Hypothalamus (tissue), 51 donors: Measurements from ENCODE around the gene TSPAN18.
A peak's percentile ranks its signal among the peaks of the same experiment; 100 is the strongest.

ENCODE experiments used
- DNase-seq, 51 donors: peaks; one replicate each; lab custom pipeline; 2025; lab: John Stamatoyannopoulos, UW

Gene TSPAN18

DNA sequence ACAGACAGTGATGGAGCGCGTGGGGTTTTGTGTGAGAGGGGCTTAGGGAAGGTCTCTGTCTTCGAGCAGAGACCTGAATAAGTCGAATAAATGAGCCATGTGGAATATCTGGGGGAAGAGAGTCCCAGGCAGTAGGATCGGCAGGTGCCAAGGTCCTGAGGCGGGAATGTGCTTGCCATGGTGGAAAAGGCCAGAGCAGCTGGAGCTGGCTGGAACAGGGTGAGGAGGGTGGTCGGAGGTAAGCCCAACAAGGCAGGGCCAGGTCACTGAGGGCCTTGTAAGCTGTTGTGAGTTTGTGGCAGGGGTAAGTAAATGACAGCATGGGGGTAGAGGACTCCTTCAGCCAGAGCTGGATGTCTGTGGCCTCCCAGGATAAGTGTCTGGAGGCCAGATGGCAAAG lies 152.7 kb downstream of the TSPAN18 start:
- DNase-seq = no peak

DNA sequence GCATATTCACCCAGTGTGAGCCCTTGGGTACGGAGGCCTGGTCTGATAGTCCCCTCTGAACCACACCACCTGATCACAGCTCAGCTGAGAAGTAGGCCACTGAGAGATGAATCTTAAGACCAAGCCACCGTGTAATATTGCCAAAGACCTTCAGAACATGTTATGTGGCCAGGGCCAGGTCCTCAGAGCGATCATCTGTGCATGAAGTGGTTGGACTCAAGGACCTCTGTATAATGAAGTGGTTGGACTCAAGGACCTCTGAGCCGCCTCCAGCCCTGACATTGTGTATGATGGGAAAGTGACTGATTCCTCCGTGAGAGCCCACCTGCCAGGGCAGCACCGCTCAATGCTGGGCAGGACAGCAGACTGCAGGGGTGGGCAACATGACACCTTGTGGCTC lies 153.7 kb downstream of the TSPAN18 start:
- no peak for DNase-seq

DNA sequence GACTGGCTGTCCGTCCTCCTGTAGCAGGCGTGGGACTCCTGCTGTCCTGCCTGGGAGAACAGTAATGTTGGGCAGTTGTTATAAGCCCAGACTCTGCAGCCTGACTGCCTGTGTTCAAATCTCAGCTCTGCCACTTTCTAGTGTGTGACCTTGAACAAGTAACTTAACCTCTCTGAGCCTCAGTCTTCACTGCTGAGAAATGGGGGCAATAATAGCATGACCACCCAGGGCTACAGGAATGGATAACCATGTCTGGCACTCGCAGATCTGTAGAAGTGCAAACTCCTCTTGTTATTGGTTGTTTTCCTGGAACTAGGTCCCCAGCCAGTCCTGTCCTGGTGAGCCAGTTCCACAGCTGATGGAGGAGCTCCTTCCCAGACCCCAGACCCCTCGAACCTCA lies 154.2 kb downstream of the TSPAN18 start:
- no peak for DNase-seq

DNA sequence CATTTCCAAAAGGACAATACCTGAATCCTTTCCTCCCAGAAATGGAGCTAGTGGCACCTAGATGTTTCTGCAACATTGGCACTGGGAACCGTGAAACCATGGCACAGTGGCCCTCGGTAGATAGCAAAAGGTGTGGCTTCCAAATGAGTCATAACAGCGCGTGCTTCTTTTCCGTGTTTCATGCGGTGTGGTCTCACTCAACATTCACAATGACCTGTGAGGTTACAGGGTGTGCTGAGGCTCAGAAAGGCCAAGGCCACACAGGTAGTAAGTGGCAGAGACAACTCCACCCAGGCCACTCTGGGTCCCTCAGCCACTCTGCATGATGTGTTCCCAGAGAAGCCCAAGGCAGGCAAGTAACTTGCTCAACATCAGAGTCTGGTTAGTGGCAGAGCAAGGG lies 156.5 kb downstream of the TSPAN18 start:
- DNase-seq = no peak

DNA sequence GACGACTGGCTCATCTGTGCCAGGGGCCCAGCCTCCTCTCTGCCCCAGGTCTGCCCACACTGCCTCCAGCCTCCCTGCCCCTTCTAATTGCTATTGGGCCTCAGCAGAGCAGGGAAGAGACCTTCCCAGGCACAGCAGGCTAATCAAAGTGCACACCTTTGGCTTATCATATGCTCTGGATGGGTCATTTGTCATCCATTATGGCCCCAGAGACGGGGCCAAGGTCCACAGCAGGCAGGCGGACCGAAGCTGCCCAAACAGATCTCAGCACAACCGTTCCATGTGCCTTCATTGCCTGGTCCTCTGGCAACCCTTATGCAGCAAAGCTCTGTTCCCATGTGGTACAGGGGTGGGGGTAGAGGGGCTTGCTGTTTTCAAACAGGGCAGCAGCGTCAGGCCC lies 157.3 kb downstream of the TSPAN18 start:
- no peak for DNase-seq

DNA sequence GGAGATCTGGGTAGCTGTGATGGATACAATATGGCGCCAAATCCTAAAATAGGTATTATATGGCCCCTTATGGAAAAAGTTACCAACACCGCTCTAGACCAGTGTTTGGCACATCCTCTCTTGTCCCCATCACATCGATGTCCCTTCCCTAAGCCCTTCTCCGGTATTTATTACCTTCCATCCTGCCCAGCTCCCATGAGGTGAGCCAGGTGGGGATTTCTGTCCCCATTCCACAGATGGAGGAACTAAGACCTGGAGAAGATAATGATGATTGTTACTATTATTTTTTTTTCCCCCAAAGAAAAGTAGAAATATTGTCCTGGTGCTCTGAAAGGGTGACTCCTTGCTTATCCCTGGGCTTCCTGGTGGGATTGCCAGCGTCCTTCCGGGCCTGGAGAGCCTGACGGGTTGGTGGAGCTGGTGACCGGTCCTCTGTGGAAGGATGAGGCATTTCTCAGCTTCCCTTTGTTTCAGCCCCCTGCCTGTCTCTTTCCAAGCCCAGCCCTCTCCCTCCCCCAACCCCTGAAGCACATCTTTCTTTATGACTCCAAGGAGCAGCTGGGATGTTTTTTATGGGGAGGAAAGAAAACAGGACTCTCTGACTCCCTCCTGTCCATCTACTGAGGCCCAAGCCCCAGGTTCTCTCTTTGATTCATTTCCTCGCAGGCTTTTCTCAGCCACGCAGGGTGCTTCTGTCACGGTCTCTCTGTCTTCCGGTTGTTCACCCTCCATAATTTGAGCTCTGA lies 158.5 kb downstream of the TSPAN18 start:
- no peak for DNase-seq

DNA sequence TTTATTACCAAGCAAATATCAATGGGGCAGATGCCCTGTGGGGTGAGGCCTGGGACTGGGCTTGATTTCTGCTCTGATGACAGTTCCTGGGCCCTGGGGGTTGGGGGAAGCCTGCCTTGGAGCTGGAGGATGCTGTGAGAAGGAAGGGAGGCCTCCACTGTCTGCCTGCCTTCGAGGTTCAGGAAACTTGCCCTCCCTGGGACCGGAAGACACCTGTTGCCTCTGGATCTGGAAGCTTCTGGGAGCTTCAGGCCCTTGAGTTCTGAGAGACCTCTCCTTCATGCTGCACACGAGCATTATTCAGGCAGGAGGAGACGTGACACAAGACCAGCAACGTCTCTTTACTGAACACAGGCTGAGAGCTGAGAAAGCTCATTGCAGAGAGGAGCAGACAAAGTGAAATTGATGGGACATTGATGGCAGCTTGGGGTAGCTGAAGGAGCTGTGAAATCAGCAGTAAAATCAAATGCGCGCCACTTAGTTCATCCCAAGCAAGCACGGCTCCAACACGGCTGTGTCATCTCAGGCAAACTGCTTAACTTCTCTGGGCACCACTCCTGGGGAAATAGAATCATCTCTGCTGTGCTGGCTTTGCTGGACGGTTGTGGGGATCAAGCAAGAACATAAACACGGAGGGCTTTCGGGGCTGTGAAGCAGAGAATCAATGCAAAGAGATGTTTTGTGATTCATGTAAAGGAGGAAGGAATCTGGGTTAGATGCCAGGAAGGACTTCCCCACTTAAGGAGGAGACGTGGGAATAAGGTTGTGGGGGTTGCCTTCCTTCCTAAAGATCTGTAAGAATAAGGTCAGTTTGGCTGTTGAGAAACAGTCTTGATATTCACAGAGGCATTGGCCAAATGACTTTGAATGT lies 159.4 kb downstream of the TSPAN18 start:
- DNase-seq = no peak

DNA sequence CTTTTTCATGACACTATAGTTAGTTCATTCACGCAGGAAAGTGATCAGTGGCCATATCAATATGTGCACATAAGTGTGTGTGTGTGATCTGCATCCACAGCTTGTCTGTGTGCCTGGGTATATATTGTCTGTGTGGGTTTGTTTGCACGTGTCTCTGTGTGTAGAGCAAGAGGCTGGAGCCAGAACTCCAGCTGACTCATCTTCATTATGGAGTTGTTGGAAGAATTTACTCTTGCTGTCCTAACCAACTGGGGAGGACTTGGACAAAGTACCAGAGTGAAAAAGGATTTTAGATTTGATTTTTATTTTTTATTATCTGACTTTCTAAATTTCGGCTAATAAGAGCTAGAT lies 160.0 kb downstream of the TSPAN18 start:
- no peak for DNase-seq

DNA sequence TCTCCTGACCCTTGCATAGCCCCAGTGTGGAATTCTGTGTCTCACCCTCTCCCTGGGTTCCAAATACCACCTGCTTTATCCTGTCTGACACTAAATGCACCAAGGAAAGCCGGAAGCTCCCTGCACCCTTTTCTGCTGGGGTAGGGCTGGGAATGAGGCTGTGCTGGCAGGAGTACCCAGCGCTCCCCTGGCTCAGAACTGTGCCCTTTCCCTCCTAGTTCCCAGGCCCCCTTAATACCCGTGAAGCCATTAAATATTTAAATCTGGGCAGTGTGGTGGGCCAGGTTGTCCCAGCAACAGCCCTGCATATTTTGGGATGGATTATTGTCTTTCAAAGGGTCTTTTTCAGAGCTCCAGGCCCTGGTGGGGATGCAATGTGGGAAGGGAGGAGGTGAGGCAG lies 160.9 kb downstream of the TSPAN18 start:
- DNase-seq = no peak

DNA sequence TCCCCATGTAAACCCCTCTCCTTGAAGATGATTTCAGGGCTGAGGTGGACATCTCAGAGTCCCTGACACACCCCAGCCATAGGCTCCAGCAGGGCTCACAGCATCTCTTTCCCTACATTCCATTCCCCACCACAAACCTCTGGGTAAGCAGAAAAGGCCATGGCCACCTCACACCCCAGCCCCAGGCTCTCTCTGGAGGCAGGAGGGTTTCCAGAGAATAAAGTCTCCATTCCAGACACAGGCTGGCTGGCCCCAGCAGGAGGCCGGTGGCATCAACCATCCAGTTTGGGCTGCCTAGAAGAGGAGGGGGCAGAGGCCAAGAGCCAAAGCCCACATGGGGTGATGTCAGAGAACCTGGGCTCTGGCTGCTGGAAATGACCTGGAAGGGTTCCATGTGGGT lies 162.5 kb downstream of the TSPAN18 start:
- no peak for DNase-seq

DNA sequence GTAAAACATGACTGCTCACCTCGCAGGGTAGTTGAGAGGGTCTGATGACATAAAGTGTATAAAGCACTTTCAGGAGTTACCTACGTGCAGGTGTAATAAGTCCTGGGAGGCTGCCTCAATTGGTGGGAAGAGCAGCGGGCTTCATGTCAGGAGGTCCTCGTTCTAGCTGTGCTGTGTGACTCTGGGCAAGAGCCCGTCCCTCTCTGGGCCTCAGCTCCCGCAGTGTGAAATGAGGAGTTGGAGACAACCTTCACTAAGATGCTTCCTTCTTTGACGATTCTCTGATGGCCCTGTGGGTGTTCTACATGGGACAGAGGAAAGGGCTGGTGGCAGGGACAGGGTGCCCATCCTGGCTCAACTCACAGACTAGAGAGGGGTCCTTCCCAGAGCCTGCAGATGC lies 166.1 kb downstream of the TSPAN18 start:
- no peak for DNase-seq

DNA sequence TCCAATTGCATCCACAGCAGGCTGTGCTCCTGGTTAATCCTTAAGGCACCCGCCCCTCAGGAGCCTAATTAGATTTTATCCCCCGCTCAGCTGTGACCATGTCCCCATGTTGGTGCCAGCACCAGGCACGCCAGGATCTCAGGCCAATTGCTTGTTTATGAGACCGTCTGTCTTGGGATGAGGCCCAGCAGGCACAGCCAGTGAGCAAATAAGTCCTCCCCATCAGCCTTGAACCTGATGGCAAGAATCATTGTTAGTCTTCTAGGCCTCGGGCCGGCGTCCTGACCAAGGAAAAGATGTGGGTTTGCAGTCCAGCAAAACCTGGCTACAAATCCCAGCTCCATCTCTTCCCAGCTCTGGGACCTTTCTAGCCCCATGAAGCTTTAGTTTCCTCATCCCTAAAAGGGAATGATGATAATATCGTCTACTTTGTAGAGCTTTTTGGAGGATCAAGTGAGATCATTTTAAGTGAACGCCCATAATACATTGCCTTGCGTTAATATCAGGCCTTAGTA lies 166.6 kb downstream of the TSPAN18 start:
- peak in 20 of 51 donors; percentile 5 to 58 (median 20) for DNase-seq

DNA sequence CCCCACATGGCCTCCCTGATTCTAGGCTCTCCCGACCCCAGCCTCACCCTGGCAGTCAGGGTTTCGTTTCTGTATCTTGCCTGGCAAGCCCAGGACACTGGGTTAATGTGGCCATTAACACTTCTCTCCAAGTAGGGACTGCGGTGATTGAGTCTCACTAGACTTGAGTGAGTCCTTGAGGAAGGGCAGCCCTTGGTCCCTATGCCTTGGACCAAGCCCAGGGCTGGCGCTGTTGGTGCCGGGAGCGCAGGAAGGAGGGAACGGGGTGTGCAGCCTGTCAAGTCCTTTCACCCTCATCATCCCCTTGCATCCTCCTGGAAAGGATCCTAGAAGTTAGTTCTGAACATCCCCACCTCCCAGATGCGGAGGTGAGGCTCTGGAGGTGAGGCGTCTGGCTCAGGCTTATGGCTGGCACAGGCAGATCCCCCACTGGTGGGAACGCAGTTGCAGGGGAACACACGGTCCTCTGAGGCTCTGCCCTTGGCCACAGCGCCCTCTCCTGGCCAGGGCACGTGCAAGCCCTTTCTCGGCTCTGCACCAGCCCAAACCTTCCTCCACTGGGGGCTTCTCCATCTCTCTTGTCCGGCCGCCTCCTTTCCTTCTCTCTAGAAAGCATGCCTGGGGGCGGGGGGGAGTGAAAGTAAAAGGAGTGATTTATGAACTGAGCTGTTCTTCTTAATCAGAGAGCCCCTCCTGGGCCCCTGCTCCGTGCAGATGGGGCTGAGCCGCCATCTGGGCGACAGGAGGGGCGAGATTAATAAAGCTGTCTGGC lies 167.3 kb downstream of the TSPAN18 start:
- DNase-seq = peak in 46 of 51 donors; percentile 5 to 85 (median 44)

DNA sequence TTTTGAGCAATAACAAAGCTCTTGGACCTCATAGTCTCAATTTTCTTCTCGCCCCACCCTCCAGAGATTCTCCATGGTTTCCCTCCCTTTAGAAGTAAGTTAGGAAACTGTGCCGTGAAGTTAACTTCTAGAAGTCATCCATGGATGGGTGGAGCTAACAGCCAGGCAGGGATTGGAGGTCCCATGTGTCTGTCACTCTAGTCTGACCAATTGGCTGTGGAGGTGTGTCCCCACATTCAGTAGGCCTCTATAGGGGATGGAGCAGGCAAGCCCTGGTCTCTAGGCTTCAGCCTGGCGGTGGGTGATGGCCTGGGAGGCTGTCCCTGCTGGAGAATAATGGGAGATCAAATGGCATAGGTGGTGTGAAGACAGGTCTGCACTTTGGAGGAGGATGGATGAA lies 173.2 kb downstream of the TSPAN18 start:
- DNase-seq = peak in 2 of 51 donors; percentile 4

DNA sequence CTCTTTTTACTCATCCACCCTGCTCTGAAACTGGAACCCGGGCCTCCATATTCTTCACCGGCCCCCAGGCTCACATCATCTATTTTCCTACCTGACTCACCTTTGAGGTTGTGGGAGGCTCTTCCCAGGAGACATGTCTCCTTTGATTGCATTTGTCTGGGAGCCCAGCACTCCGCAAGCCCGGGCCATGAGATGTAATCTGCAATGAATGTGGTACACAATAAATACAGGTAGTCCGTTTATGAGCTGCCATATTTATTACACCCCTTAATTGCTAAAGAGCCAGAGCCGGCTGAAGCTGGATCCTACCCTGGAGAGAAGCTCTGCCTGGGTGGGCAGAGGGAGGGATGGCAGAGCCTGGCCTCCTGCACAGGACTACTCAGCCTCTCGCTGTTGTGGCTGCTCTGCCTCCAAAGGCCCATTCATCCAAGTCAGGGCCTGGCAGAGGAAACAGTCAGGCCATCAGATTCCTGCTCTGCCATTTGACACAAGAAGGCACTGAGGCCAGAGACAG lies 174.4 kb downstream of the TSPAN18 start:
- no peak for DNase-seq

DNA sequence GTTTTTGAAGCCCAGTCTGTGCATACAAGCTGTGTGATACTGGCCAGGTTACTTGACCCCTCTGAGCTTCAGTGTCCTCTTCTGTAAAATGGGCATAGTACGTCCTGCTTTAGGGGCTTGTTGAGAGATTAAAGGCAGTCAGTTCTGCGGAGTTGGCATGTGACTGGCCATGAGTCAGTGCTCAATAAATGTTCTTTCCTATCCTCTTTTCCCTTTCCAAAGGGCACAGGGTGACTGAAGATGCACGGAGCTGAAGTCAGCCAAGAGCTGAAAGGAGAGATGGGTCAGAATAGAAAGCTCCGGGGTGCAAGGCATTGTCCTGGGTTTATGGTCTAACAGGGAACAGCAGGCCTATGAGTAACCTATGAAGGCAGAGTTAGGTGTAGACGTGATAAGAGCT lies 175.0 kb downstream of the TSPAN18 start:
- no peak for DNase-seq

DNA sequence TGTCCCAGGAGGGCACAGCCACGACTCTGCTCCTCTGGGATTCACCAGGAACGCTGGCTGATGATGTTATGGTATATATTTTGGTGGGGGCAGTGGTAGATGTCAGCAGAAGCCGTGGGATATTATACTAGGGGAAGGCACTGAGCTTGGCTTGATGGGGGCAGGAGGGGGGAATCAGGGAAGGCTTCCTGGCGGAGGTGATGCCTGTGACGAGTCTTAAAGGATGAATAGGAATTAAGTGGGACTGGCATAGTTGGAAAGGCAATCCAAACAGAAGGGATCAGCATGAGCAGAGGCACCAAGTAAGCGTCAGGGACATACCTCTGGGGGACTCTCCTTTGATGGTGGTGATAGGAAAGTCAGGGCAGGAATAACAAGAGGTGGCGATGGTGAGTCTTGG lies 176.3 kb downstream of the TSPAN18 start:
- DNase-seq = no peak

DNA sequence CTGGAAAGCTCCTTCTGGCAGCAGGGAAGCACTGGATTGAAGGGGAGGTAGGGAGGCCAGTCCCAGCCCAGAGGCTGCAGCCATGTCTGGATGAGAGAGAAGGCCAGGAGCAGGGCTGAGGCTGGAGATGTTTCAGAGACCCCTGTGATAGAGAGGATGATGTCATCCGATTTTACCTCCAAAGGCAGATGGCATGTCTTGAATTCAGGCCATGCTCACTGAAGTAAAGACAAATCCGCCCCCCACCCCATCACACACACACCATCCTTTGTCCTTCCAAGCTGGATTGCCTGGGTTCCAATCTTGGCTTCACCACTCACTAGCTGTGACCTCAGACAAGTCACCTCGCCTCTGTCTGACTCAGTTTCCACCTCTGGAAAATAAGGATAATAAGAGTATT lies 176.8 kb downstream of the TSPAN18 start:
- no peak for DNase-seq

DNA sequence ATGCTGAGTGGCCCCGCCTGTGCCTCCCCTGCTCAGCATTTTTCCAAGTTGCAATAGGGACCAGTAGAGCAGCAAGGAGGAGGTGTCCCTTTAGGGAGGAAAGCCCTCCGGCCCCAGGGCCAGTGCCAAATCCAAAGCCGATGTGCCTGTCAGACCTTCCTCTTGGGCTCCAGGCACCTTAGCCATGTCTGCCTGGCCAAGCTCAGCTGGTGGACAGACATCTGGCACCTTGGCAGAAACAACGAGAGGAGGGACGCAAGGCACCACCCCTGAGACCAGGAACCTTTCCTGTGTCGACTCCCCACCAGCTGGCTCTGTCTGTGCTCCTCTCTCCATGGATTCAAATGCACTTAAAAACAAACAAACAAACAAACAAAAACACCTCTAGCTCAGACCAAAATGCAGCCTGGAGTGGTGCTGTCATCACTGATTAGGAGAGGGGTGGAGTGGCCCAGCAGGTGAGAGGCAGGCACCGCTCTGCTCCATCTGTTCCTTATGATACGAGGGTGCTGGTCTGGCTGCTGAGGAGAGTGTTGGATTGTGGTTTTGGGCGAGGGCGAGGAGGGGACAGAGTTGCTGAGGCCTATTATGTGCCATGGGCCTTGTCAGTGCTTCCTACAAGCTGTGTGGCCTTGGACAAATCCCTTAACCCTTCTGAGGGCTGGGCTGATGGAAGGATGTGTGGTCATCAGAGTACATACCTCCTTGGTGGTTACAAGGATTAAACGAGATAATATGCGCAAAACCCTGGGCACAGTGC lies 177.7 kb downstream of the TSPAN18 start:
- DNase-seq = no peak
